ENCODE data around the gene TMCC1.

- TF ChIP-seq REST (IDR thresholded peaks at IDR 0.05; ENCODE audit: insufficient read depth in 1 of 2, low read depth in 2 of 2, low read length in 2 of 2) (no peak), SIN3A (IDR thresholded peaks at IDR 0.05; ENCODE audit: borderline replicate concordance, insufficient read depth, low read length) (no peak), TAF1 (IDR thresholded peaks at IDR 0.05; ENCODE audit: borderline replicate concordance, insufficient read depth, low read length) (no peak), POLR2AphosphoS5 (IDR thresholded peaks at IDR 0.05; ENCODE audit: low read depth, low read length) (no peak), FOXP2 (optimal IDR thresholded peaks at IDR 0.05; ENCODE audit: borderline replicate concordance, extremely low read depth, extremely low read length, insufficient read depth) (no peak)
These were observed 216.5 kb downstream of the TMCC1 start for GRCh38 chr3:129676985-129677384.
